SK-N-MC (cell line): ENCODE measurements around the gene RAPGEF2.

ENCODE experiments used
- EZH2 ChIP-seq: fragments of 200-600 bp; sonication (generic); IDR thresholded peaks from one replicate; pipeline ENCODE4 v1.6.1; 2017; ENCODE audit warnings: antibody characterized with exemption
- FOXP2 ChIP-seq: optimal IDR thresholded peaks from 2 replicates; pipeline ENCODE3; 2011; ENCODE audit warnings: mild to moderate bottlenecking, moderate library complexity; ENCODE audit not compliant: insufficient read depth; ENCODE audit errors: extremely low read length, control extremely low read depth
- POLR2AphosphoS5 ChIP-seq: IDR thresholded peaks from 2 replicates; pipeline ENCODE4 v1.6.1; 2012; ENCODE audit warnings: mild to moderate bottlenecking, low read depth, low read length, borderline replicate concordance

DNA sequence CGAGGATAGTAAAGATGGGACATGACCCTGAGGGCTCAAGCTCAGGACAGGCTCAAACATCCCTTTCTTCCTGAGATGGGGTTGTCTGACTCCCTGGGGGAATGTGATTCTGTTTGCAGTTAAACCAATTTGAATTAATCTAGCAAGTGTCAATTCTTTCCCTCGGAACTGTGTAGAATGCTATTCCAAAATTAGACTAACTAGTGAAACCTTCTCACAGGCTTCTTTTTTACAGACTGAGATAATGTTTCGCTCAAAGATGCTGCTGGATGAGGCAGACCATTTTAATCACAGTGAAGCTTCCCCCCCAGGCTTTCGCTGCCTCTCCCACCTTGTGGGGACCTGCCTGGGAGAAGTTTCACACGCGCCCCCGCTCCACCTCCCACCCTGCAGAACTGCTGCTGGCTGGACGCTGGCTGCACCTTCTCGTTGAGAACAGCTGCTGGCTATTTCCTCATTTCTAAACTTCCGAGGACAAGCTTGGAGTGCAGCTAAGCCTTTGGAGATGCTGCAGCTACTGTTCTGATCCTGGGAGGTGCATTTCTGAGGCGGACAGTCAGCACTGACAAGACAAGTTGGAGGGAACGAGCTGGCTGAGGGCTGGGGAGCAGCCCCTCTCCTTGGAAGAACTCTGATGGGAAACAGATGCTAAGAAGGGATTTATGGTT lies 297.8 kb downstream of the RAPGEF2 start:
- TF ChIP-seq POLR2AphosphoS5 (no peak), EZH2 (no peak), FOXP2 (no peak)
